HepG2 (cell line): ENCODE data around the gene SLC22A23. TPM values are rescaled to one million over a fixed set of nuclear protein-coding genes. Genes with fewer than 3 reads are reported as not detected.

Experiments used
- ARNT ChIP-seq: fragments of 450-650 bp; IDR thresholded peaks from 2 replicates; pipeline ENCODE4 v1.6.1; 2017
- ERF ChIP-seq: IDR thresholded peaks from 2 replicates; pipeline ENCODE4 v1.6.1; 2018; ENCODE audit warnings: missing biosample characterization, missing genetic modification reagents
- GATA4 ChIP-seq: sonication (generic); IDR thresholded peaks from 2 replicates; pipeline ENCODE4 v1.6.1; 2016; ENCODE audit warnings: antibody characterized with exemption, low read depth, borderline replicate concordance
- GMEB1 ChIP-seq: sonication (generic); formaldehyde crosslinking; IDR thresholded peaks from 2 replicates; pipeline ENCODE4 v1.5.1; 2020; ENCODE audit warnings: missing genetic modification reagents, mild to moderate bottlenecking, borderline replicate concordance
- GZF1 ChIP-seq: sonication (generic); formaldehyde crosslinking; IDR thresholded peaks from 2 replicates; pipeline ENCODE4 v1.5.1; 2020; ENCODE audit warnings: mild to moderate bottlenecking, missing genetic modification reagents
- IKZF5 ChIP-seq: IDR thresholded peaks from 2 replicates; pipeline ENCODE4 v1.6.1; 2018; ENCODE audit warnings: missing genetic modification reagents, mild to moderate bottlenecking, missing compliant biosample characterization
- KDM3A ChIP-seq: IDR thresholded peaks from 2 replicates; pipeline ENCODE4 v1.6.1; 2018; ENCODE audit warnings: low read depth, missing compliant biosample characterization
- MNT ChIP-seq: fragments of 450-650 bp; IDR thresholded peaks from 2 replicates; pipeline ENCODE4 v1.6.1; 2016
- NR0B2 ChIP-seq: sonication (generic); formaldehyde crosslinking; IDR thresholded peaks from 2 replicates; pipeline ENCODE4 v1.4.0; 2020; ENCODE audit warnings: mild to moderate bottlenecking, missing genetic modification reagents
- PHF20 ChIP-seq: sonication (generic); formaldehyde crosslinking; IDR thresholded peaks from 2 replicates; pipeline ENCODE4 v1.5.0; 2020; ENCODE audit warnings: mild to moderate bottlenecking, missing genetic modification reagents
- RFX1 ChIP-seq: fragments of 450-650 bp; IDR thresholded peaks from 2 replicates; pipeline ENCODE4 v1.6.1; 2017
- SETDB1 ChIP-seq: sonication (generic); formaldehyde crosslinking; IDR thresholded peaks from 2 replicates; pipeline ENCODE4 v1.5.1; 2020; ENCODE audit warnings: missing genetic modification reagents, mild to moderate bottlenecking, borderline replicate concordance
- SRSF9 ChIP-seq: fragments of 200-400 bp; formaldehyde crosslinking; IDR thresholded peaks from 2 replicates; pipeline ENCODE4 v1.6.1; 2018; ENCODE audit warnings: borderline replicate concordance, mild to moderate bottlenecking, low read depth, low read length; ENCODE audit not compliant: insufficient read depth, poor library complexity, severe bottlenecking
- TP53 ChIP-seq: sonication (generic); formaldehyde crosslinking; conservative IDR thresholded peaks from 2 replicates; pipeline ENCODE4 v1.4.0; 2020; ENCODE audit warnings: missing genetic modification reagents
- ZBED4 ChIP-seq: sonication (generic); formaldehyde crosslinking; IDR thresholded peaks from 2 replicates; pipeline ENCODE4 v1.4.0; 2020; ENCODE audit warnings: missing genetic modification reagents, borderline replicate concordance
- ZBTB1 ChIP-seq: sonication (generic); formaldehyde crosslinking; IDR thresholded peaks from 2 replicates; pipeline ENCODE4 v1.4.0; 2020; ENCODE audit warnings: missing genetic modification reagents, borderline replicate concordance
- ZMAT3 ChIP-seq: sonication (generic); formaldehyde crosslinking; conservative IDR thresholded peaks from 2 replicates; pipeline ENCODE4 v1.7.0; 2021; ENCODE audit warnings: missing genetic modification reagents
- ZNF343 ChIP-seq: sonication (generic); formaldehyde crosslinking; IDR thresholded peaks from 2 replicates; pipeline ENCODE4 v1.4.0; 2020; ENCODE audit warnings: mild to moderate bottlenecking, missing genetic modification reagents
- ZNF431 ChIP-seq: sonication (generic); formaldehyde crosslinking; IDR thresholded peaks from 2 replicates; pipeline ENCODE4 v1.9.0; 2022; ENCODE audit warnings: missing genetic modification reagents, low read depth, mild to moderate bottlenecking, borderline replicate concordance
- ZSCAN21 ChIP-seq: sonication (generic); formaldehyde crosslinking; IDR thresholded peaks from 2 replicates; pipeline ENCODE4 v1.8.0; 2022; ENCODE audit warnings: mild to moderate bottlenecking, missing genetic modification reagents, moderate library complexity, borderline replicate concordance
- ZSCAN22 ChIP-seq: sonication (generic); formaldehyde crosslinking; IDR thresholded peaks from 2 replicates; pipeline ENCODE4 v1.4.0; 2020; ENCODE audit warnings: mild to moderate bottlenecking, missing genetic modification reagents
- polyA plus RNA-seq, 8 experiments: library from polyadenylated mRNA; depleted of rRNA in 3 of 8; stranded (reverse) in 7 of 8; unstranded in 1 of 8; fragments of >200 nt; fragmentation: Illumina TruSeq in 4 of 8; extraction: Trizol in 4 of 8; gene quantifications; 2 replicates each; pipeline versions ENCODE4 v1.2.1 to v1.2.3, GENCODE V29; 2011 to 2016; ENCODE audit warnings: low read depth in 4 of 8, missing spikeins in 1 of 8, mixed read lengths in 1 of 8; ENCODE audit not compliant: insufficient read depth in 1 of 8
- total RNA-seq, 5 experiments: library from RNA; depleted of rRNA; stranded (reverse); fragments of >200 nt; fragmentation: Illumina TruSeq; extraction: Trizol; gene quantifications; 2 replicates each; pipeline ENCODE4 v1.2.3, GENCODE V29; 2016; ENCODE audit warnings: low read depth in 1 of 5

SLC22A23 gene
- total and polyA plus RNA-seq, 2 of the 13 experiments (the other 11 are each of a cell fraction or from before 2014, with no cell fraction given): 11.8 to 17.5 TPM

- no peak for TF ChIP-seq ZBED4 (CRISPR knock-in tag)
- no peak for TF ChIP-seq ZNF343 (CRISPR knock-in tag)
- TF ChIP-seq ZSCAN22: no peak
- TF ChIP-seq ZBTB1 (CRISPR knock-in tag): no peak
- TF ChIP-seq PHF20: no peak
- TF ChIP-seq ZSCAN21: no peak
- no peak for TF ChIP-seq SRSF9
- TF ChIP-seq NR0B2 (CRISPR knock-in tag): peak; percentile 58; the same call in 1 of the 2 replicates
- no peak for TF ChIP-seq GMEB1 (CRISPR knock-in tag)
- TF ChIP-seq TP53: no peak
- no peak for TF ChIP-seq GATA4
- TF ChIP-seq MNT: no peak
- no peak for TF ChIP-seq SETDB1
- no peak for TF ChIP-seq ZMAT3
- TF ChIP-seq ZNF431: no peak
- no peak for TF ChIP-seq ERF (CRISPR knock-in tag)
- TF ChIP-seq ARNT: no peak
- TF ChIP-seq GZF1 (CRISPR knock-in tag): no peak
- TF ChIP-seq KDM3A (CRISPR knock-in tag): no peak
- TF ChIP-seq RFX1: no peak
- TF ChIP-seq IKZF5 (CRISPR knock-in tag): no peak; the same call in 1 of the 2 replicates
These were observed 77.3 kb downstream of the SLC22A23 start (continued) for GRCh38 chr6:3379482-3380060.
